ENCODE results near the gene ADGRV1.

DNA sequence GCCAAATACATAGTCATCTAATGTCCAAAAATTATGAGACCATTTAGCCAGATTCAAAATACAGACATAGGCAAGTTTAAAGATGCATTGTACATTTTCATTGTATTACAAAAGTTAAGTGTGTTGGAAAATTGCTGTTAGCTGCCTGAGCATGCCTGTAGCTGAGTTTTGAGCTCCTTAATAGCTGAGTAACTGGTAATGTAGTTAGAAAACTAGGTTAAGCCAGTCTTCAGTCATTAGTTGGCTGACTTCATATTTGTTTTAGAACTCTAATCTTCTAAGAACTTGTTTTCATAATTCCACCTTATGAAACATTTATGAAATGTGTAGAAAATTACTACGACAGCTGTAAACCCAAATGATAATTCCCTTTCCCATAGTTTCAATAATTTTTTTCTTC is 531.2 kb downstream of the ADGRV1 start:
- TF ChIP-seq CTCF (IDR thresholded peaks at IDR 0.05) (no peak), POLR2AphosphoS5 (IDR thresholded peaks at IDR 0.05) (no peak), POLR2A (IDR thresholded peaks at IDR 0.05) (no peak)
